Measurements from ENCODE around the gene TASOR.

The TASOR gene

GRCh38 chr3:56680054-56680580 lies 2.9 kb downstream of the TASOR start:
- no peak for DNase-seq (ENCODE audit: extremely low spot score)
- no peak for TF ChIP-seq CTCF (IDR thresholded peaks at IDR 0.05; ENCODE audit: control extremely low read depth, extremely low read depth, low read depth, missing control alignments)
- POLR2A ChIA-PET, result no interaction called here
- CTCF ChIA-PET, result interaction anchor here (1.1 to 1.6 kb wide), 2 partner anchors 12 to 120 kb away, joined by 3 read pairs; no protein-coding TSS in a partner anchor

GRCh38 chr3:56677286-56677685 lies 5.8 kb downstream of the TASOR start:
- CTCF ChIA-PET, result interaction anchor here (1.1 to 1.2 kb wide), 3 partner anchors 9 to 123 kb away, joined by 3 read pairs; no protein-coding TSS in a partner anchor
- POLR2A ChIA-PET, result no interaction called here
- DNase-seq (ENCODE audit: extremely low spot score), result no peak
- no peak for TF ChIP-seq CTCF (IDR thresholded peaks at IDR 0.05; ENCODE audit: control extremely low read depth, extremely low read depth, low read depth, missing control alignments)

GRCh38 chr3:56673781-56674457 lies 9.1 kb downstream of the TASOR start:
- CTCF ChIA-PET, result interaction anchor here (1.1 to 2.5 kb wide), 4 partner anchors 8 to 315 kb away, joined by 4 to 8 read pairs (median 4); partner anchors contain the start of gene ARHGEF3
- no peak for TF ChIP-seq CTCF (IDR thresholded peaks at IDR 0.05; ENCODE audit: control extremely low read depth, extremely low read depth, low read depth, missing control alignments)
- POLR2A ChIA-PET, result interaction anchor here (0.6 to 1.5 kb wide), 2 partner anchors 9 to 121 kb away, joined by 5 read pairs; partner anchors contain the start of gene TASOR
- DNase-seq (ENCODE audit: extremely low spot score), result no peak

- no peak for TF ChIP-seq CTCF (IDR thresholded peaks at IDR 0.05; ENCODE audit: control extremely low read depth, extremely low read depth, low read depth, missing control alignments)
- ChIA-PET CTCF (interaction anchor here (1.2 kb wide), 2 partner anchors 12 to 321 kb away, joined by 3 read pairs; no protein-coding TSS in a partner anchor), POLR2A (no interaction called here)
- no peak for DNase-seq (ENCODE audit: extremely low spot score)
Measured at GRCh38 chr3:56667973-56668579, 15.0 kb downstream of the TASOR start.

GRCh38 chr3:56664823-56665222 lies 18.2 kb downstream of the TASOR start:
- CTCF ChIA-PET, result interaction anchor here (1.4 to 2.6 kb wide), 2 partner anchors 9 to 137 kb away, joined by 4 to 8 read pairs; partner anchors contain the start of gene ARHGEF3
- no peak for TF ChIP-seq CTCF (IDR thresholded peaks at IDR 0.05; ENCODE audit: control extremely low read depth, extremely low read depth, low read depth, missing control alignments)
- DNase-seq (ENCODE audit: extremely low spot score), result no peak
- POLR2A ChIA-PET, result no interaction called here

GRCh38 chr3:56655709-56656108 lies 27.4 kb downstream of the TASOR start:
- CTCF ChIA-PET, result interaction anchor here (1.3 kb wide), 1 partner anchor 8 kb away, joined by 3 read pairs; no protein-coding TSS in a partner anchor
- TF ChIP-seq CTCF (IDR thresholded peaks at IDR 0.05; ENCODE audit: control extremely low read depth, extremely low read depth, low read depth, missing control alignments), result no peak
- no peak for DNase-seq (ENCODE audit: extremely low spot score)
- POLR2A ChIA-PET, result no interaction called here

Data from GM10248 (cell line).